DMS53 treated with DMSO at 0.1 percent for 48 hours (cell line): ENCODE measurements around the gene HTR4.

Experiments
- DNase-seq: peaks from one replicate; lab custom pipeline; 2025; ENCODE audit not compliant: unreplicated experiment; lab: John Stamatoyannopoulos, UW

HTR4 gene

GRCh38 chr5:148663509-148663908, 9.2 kb upstream of the HTR4 start:
- no peak for DNase-seq

- no peak for DNase-seq
These were observed 6.0 kb upstream of the HTR4 start for GRCh38 chr5:148660346-148660660.

GRCh38 chr5:148659641-148660345, 5.5 kb upstream of the HTR4 start:
- no peak for DNase-seq

- no peak for DNase-seq
These were observed 964 bp downstream of the HTR4 start for GRCh38 chr5:148653291-148653835.

GRCh38 chr5:148651528-148651927, 2.8 kb downstream of the HTR4 start:
- DNase-seq, result no peak

GRCh38 chr5:148645527-148645926, 8.8 kb downstream of the HTR4 start:
- DNase-seq, result no peak

GRCh38 chr5:148641735-148642134, 12.6 kb downstream of the HTR4 start:
- no peak for DNase-seq

GRCh38 chr5:148640471-148640870, 13.9 kb downstream of the HTR4 start:
- no peak for DNase-seq

GRCh38 chr5:148639081-148639480, 15.2 kb downstream of the HTR4 start:
- DNase-seq, result no peak

- no peak for DNase-seq
These were observed 18.0 kb downstream of the HTR4 start for GRCh38 chr5:148636353-148636752.

- no peak for DNase-seq
These were observed 18.8 kb downstream of the HTR4 start for GRCh38 chr5:148635321-148636083.

- no peak for DNase-seq
These were observed 21.3 kb downstream of the HTR4 start for GRCh38 chr5:148633067-148633377.

GRCh38 chr5:148632255-148633066, 21.9 kb downstream of the HTR4 start:
- no peak for DNase-seq

- DNase-seq, result no peak
These were observed 27.3 kb downstream of the HTR4 start for GRCh38 chr5:148626986-148627385.

- DNase-seq, result no peak
These were observed 28.2 kb downstream of the HTR4 start for GRCh38 chr5:148626081-148626613.

GRCh38 chr5:148625250-148625649, 29.1 kb downstream of the HTR4 start:
- no peak for DNase-seq

- no peak for DNase-seq
These were observed 30.6 kb downstream of the HTR4 start for GRCh38 chr5:148623741-148624140.

GRCh38 chr5:148623101-148623500, 31.2 kb downstream of the HTR4 start:
- no peak for DNase-seq

- DNase-seq, result no peak
These were observed 33.6 kb downstream of the HTR4 start for GRCh38 chr5:148620696-148621095.

GRCh38 chr5:148620091-148620490, 34.2 kb downstream of the HTR4 start:
- DNase-seq, result no peak

- DNase-seq, result no peak
These were observed 34.8 kb downstream of the HTR4 start for GRCh38 chr5:148619484-148619883.
